GM04503 (cell line): ENCODE data around the gene FANCI.
"Not testable (repeated sequence)": the region's sequence is repeated elsewhere in the genome, so short reads cannot be mapped to it uniquely, and the experiment has no call there.

ENCODE experiments used
- DNase-seq: peaks from one replicate; pipeline ENCODE4 v3.0.0-alpha.2; 2012; ENCODE audit warnings: low read depth

Gene FANCI

GRCh38 chr15:89225588-89225987 is 18.2 kb upstream of the FANCI start:
- no peak for DNase-seq

GRCh38 chr15:89226359-89227221 is 17.2 kb upstream of the FANCI start:
- no peak for DNase-seq

GRCh38 chr15:89227425-89227824 is 16.4 kb upstream of the FANCI start:
- DNase-seq, result no peak

GRCh38 chr15:89230277-89230676 is 13.5 kb upstream of the FANCI start:
- no peak for DNase-seq

- DNase-seq, result no peak
These were observed 11.9 kb upstream of the FANCI start for GRCh38 chr15:89231832-89232231.

- not testable (repeated sequence) for DNase-seq
These were observed 3.6 kb upstream of the FANCI start for GRCh38 chr15:89239883-89240810.

GRCh38 chr15:89243046-89243690 is 611 bp upstream of the FANCI start:
- DNase-seq, result no peak

- no peak for DNase-seq
These were observed 760 bp downstream of the FANCI start for GRCh38 chr15:89244574-89244903.

GRCh38 chr15:89247446-89247845 is 3.7 kb downstream of the FANCI start:
- no peak for DNase-seq

GRCh38 chr15:89248584-89248983 is 4.8 kb downstream of the FANCI start:
- no peak for DNase-seq

- not testable (repeated sequence) for DNase-seq
These were observed 6.4 kb downstream of the FANCI start for GRCh38 chr15:89250142-89250541.

- not testable (repeated sequence) for DNase-seq
These were observed 33.5 kb downstream of the FANCI start for GRCh38 chr15:89277281-89277680.

- no peak for DNase-seq
These were observed 34.5 kb downstream of the FANCI start for GRCh38 chr15:89278307-89278706.

GRCh38 chr15:89282631-89283030 is 38.9 kb downstream of the FANCI start:
- DNase-seq, result no peak

- no peak for DNase-seq
These were observed 39.4 kb downstream of the FANCI start for GRCh38 chr15:89283201-89283600.

GRCh38 chr15:89291934-89292438 is 48.2 kb downstream of the FANCI start:
- no peak for DNase-seq

- no peak for DNase-seq
These were observed 49.2 kb downstream of the FANCI start for GRCh38 chr15:89293012-89293411.

- DNase-seq, result no peak
These were observed 56.1 kb downstream of the FANCI start for GRCh38 chr15:89299896-89300295.

GRCh38 chr15:89301304-89302089 is 57.7 kb downstream of the FANCI start:
- no peak for DNase-seq

GRCh38 chr15:89303986-89304385 is 60.2 kb downstream of the FANCI start:
- DNase-seq, result no peak

- no peak for DNase-seq
These were observed 61.6 kb downstream of the FANCI start for GRCh38 chr15:89305395-89305794.
